Measurements from ENCODE around the gene EVA1C. TPM values are rescaled to one million over a fixed set of nuclear protein-coding genes. Genes with fewer than 3 reads are reported as not detected.
"Not testable (repeated sequence)": the region's sequence is repeated elsewhere in the genome, so short reads cannot be mapped to it uniquely, and the experiment has no call there.

The EVA1C gene
- polyA plus RNA-seq, 1 experiment, result 9.6 TPM

- ChIA-PET CTCF (interaction anchor here (1.4 to 2.1 kb wide), 2 partner anchors 16 to 31 kb away, joined by 4 to 8 read pairs; no protein-coding TSS in a partner anchor), POLR2A (no interaction called here)
- Histone ChIP-seq H3K36me3 (ENCODE audit: control insufficient read depth, insufficient read depth, low read length) (no peaks in the 10 kb centered on the region), H3K27me3 (ENCODE audit: control insufficient read depth, insufficient read depth, low read length) (no peaks in the 10 kb centered on the region), H3K4me3 (ENCODE audit: low read depth, low read length) (no peak overlapping the region)
- DNase-seq (ENCODE audit: low read depth), result no peak
- TF ChIP-seq, protein P1, sequence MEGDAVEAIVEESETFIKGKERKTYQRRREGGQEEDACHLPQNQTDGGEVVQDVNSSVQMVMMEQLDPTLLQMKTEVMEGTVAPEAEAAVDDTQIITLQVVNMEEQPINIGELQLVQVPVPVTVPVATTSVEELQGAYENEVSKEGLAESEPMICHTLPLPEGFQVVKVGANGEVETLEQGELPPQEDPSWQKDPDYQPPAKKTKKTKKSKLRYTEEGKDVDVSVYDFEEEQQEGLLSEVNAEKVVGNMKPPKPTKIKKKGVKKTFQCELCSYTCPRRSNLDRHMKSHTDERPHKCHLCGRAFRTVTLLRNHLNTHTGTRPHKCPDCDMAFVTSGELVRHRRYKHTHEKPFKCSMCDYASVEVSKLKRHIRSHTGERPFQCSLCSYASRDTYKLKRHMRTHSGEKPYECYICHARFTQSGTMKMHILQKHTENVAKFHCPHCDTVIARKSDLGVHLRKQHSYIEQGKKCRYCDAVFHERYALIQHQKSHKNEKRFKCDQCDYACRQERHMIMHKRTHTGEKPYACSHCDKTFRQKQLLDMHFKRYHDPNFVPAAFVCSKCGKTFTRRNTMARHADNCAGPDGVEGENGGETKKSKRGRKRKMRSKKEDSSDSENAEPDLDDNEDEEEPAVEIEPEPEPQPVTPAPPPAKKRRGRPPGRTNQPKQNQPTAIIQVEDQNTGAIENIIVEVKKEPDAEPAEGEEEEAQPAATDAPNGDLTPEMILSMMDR (IDR thresholded peaks at IDR 0.05; ENCODE audit: insufficient read depth, low read depth, low read length), result no peak
Observed at GRCh38 chr21:32445101-32445500, 32.6 kb downstream of the EVA1C start.

- CTCF ChIA-PET, result interaction anchor here (1.2 to 2.1 kb wide), 2 partner anchors 11 to 18 kb away, joined by 3 to 8 read pairs; no protein-coding TSS in a partner anchor
- POLR2A ChIA-PET, result not testable (repeated sequence)
Observed at GRCh38 chr21:32446440-32446839, 33.9 kb downstream of the EVA1C start.

DNA sequence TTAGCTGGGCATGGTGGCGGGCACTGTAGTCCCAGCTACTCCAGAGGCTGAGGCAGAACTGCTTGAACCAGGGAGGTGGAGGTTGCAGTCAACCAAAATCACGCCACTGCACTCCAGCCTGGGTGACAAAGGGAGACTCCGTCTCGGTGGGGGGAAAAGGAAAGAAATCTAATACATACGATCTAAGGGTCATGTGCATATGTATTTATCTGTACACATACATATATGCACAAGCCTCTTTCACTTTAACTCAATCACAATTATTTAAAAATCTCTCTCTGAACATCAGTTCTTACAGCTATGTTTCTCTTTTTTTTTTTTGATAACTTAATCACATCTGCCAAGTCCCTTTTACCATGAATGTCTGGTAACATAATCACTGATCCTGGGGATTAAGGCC is 34.7 kb downstream of the EVA1C start:
- TF ChIP-seq, protein P1 (IDR thresholded peaks at IDR 0.05; ENCODE audit: insufficient read depth, low read depth, low read length), result no peak
- Histone ChIP-seq H3K4me3 (ENCODE audit: low read depth, low read length) (no peak overlapping the region), H3K36me3 (ENCODE audit: control insufficient read depth, insufficient read depth, low read length) (no peaks in the 10 kb centered on the region), H3K27me3 (ENCODE audit: control insufficient read depth, insufficient read depth, low read length) (no peaks in the 10 kb centered on the region)
- POLR2A ChIA-PET, result no interaction called here
- DNase-seq (ENCODE audit: low read depth), result no peak
- CTCF ChIA-PET, result interaction anchor here (1.2 to 2.1 kb wide), 2 partner anchors 11 to 18 kb away, joined by 3 to 8 read pairs; no protein-coding TSS in a partner anchor

More at GRCh38 chr21:32446440-32446839, 33.9 kb downstream of the EVA1C start:
- DNase-seq (ENCODE audit: low read depth); H3K36me3 ChIP-seq (ENCODE audit: control insufficient read depth, insufficient read depth, low read length); H3K27me3 ChIP-seq (ENCODE audit: control insufficient read depth, insufficient read depth, low read length); H3K4me3 ChIP-seq (ENCODE audit: low read depth, low read length): not testable (repeated sequence)

DNA sequence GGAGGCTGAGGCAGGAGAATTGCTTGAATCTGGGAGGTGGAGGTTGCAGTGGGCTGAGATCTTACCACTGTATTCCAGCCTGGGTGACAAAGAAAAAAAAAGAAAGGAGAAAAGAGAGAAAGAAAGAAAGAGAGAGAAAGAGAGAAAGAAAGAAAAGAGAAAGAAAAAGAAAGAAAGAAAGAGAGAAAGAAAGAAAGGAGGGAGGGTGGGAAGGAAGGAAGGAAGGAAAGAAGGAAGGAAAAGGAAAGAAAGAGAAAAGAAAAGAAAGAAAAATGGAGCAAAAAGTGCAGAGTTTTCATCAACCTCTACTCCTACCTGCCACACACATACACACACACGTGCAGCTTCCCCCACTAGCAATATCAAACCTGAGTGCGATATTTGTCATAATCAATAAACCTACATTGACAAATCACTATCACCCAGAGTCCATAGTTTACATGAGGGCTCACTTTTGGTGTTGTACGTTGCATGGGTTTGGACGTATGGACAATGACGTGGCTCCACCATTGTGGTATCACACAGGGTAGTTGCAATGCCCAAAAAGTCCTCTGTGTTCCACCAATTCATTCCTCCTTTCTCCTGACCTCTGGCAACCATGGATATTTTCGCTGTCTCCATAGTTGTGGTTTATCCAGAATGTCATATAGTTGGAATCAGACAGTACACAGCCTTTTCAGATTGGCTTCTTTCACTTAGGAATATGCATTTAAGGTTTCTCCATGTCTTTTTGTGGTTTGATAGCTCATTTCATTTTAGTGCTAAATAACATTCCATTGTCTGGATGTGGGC is 36.5 kb downstream of the EVA1C start:
- peak; percentile 46 for DNase-seq (ENCODE audit: low read depth)
- Histone ChIP-seq H3K27me3 (ENCODE audit: control insufficient read depth, insufficient read depth, low read length) (no peaks in the 10 kb centered on the region), H3K36me3 (ENCODE audit: control insufficient read depth, insufficient read depth, low read length) (no peaks in the 10 kb centered on the region), H3K4me3 (ENCODE audit: low read depth, low read length) (no peak overlapping the region)
- CTCF ChIA-PET, result no interaction called here
- POLR2A ChIA-PET, result no interaction called here
- TF ChIP-seq, protein P1 (IDR thresholded peaks at IDR 0.05; ENCODE audit: insufficient read depth, low read depth, low read length), result no peak

DNA sequence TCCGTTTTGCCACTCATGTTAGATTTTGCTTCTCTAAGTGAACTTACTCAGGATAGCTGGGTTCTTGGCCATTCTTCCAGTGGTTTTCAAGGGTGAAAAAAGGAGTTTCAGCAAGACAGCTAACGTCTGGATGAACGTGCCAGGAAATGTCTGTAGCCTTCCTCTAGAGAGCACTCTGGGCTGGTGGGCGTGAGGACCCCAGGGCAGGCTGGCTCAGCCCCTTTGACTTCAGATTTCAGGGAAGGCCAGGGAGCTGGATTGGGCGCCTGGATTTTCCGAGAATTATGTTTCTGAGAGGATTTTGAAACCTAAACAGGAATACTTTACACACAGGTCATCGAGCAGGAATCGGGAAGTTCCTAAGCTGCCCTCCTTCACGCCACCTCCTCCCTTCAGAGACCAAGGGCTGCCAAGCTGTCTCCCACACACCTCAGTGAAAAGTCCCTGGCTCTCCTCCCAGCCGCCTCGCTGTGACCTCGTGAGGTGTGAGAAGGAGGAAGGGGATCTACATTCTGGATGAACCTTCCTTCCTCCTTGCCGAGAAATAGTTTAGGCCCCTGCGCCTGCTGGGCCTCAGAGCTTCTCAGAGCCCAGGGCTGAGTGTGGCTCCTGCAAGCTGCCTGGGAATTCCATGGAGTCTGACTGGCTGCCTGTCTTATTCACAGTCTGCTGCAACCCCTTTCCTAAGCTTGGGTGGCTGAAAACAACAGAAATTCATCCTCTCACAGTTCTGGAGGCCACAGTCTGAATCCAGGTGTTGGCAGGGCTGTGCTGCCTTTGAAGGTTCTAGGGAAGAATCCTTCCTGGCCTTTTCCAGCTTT is 38.6 kb downstream of the EVA1C start:
- H3K4me3 ChIP-seq (ENCODE audit: low read depth, low read length); H3K27me3 ChIP-seq (ENCODE audit: control insufficient read depth, insufficient read depth, low read length); POLR2A ChIA-PET; H3K36me3 ChIP-seq (ENCODE audit: control insufficient read depth, insufficient read depth, low read length); CTCF ChIA-PET: not testable (repeated sequence)
- DNase-seq (ENCODE audit: low read depth), result peak; percentile 52

DNA sequence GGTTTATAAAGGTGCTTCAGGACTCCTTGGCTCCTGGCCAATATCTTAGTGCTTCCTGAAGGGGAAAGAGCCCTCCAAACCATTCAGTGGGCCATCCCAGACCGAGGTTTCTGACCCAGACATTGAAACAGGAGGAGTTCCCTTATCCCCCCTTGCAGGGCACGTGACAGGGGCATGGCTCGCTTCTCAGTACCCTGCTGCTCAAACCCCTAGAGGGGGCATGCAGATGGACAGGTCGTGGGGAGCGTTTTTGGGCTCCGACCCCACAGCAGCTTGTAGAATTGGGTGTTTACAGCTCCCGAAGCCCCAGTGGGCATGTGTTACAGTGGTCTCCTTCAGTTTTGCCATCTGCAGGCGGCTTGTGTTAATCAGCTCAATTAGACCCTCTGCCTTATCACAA is 39.7 kb downstream of the EVA1C start:
- H3K4me3 ChIP-seq (ENCODE audit: low read depth, low read length); DNase-seq (ENCODE audit: low read depth); H3K36me3 ChIP-seq (ENCODE audit: control insufficient read depth, insufficient read depth, low read length); CTCF ChIA-PET; POLR2A ChIA-PET; H3K27me3 ChIP-seq (ENCODE audit: control insufficient read depth, insufficient read depth, low read length): not testable (repeated sequence)

All from BJ (cell line).